ENCODE data around the gene PTPRC.

The PTPRC gene

DNA sequence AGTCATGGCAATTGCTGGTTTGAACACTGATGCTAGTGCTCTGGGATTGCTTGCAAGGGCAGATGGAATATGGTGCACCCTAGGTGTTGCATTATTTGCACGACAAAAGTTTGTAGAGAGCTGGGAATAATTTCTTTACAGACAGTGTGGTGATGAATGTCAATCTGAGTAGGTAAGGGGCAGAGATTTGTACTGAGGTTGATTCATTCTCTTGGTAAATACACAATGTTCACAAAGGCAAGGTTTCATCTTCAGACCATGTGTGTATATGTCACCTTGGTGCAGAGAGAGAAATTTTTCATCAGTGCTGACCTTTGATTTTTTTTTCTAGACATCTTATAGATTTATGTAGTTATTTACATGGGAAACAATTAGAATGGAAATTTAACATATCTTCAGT is 5.0 kb downstream of the PTPRC start:
- DNase-seq (ENCODE audit: low read depth in 2 of 2): no peak

DNA sequence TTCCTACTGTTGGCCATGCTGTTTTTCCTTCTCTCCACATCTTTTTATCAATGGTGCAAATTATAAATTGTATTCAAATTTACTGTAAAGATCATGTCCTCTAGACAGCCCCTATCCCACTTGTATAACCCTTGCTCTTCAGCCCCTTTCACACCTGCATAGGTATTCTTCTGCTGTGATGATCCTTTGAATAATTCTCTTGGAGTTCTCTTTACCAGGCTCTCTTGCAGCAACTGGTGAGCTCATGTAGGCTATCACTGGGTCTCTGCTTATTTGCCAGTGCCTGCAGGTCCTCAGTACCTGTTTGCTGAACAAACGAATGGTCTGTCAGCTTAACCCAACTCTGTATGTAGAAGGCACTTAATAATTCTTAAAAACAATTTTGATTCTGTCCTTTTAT is 8.2 kb downstream of the PTPRC start:
- DNase-seq (ENCODE audit: low read depth in 2 of 2): no peak

DNA sequence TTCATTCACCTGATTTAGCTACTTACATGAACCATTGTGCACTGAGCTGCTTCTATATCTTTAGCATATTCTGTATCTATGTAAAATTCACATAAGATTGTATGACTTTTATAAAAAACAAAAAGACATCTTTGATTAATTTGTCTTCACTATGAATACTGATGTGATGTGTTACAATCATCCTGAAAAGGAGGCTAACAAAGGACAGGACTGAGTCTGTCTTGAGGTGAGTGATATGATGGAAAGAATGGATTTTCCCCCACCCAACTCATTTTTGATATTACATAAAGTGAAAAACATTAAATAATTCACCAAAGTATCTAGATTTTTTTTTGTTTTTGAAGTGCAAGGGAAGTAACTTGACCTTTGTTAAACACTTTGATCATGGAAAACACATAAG is 9.8 kb downstream of the PTPRC start:
- no peak for DNase-seq (ENCODE audit: low read depth in 2 of 2)

DNA sequence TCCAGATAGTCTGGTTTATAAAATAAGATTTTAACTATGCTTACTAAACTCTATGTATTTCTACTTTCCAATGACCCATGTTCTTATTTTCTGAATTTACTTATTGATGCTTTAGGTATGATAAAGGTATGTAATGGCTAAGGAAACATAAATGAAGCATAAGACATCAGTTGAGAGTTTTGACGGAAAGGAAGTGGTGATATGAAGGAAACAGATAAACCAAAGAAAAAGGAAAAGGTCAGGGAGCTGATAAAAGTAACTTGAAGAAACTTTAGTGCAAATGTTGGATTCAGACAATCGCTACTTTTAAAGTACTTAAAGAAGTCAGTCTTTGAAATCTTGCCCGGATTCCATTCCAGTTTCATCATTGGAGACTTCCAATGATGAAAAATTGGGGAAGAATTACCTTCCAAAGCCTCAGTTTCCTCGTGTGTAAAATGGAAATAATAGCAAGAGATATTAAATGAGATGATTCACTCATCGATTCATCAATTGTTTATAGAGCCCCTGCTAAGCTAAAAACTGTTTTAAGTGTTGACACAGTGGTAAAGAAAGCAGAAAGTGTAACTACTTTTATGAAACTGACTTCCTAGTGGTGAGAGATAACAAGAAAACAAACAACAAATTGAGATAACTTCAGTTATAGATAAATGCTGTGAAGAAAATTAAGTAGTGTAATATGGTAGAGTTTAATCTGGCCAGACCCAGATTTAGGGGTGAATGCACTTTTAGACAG is 10.6 kb downstream of the PTPRC start:
- DNase-seq (ENCODE audit: low read depth in 2 of 2): no peak

DNA sequence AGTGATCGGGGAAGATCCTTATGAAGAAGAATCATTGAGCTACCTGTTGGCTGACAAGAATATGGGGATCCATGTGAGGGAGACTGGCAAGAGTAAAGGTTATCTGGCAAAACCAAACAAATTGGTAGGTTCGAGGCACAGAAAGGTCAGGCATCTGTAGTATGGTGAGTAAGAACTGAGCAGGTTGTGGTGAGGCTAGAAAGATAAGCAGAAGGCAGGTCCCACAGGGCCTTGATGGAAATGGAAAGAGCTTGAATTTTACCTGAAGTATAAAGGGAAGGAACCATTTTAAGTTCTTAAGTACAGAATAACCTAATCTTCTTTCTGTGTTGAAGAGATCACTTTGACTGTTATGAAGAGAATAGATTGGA is 11.1 kb downstream of the PTPRC start:
- DNase-seq (ENCODE audit: low read depth in 2 of 2): no peak

DNA sequence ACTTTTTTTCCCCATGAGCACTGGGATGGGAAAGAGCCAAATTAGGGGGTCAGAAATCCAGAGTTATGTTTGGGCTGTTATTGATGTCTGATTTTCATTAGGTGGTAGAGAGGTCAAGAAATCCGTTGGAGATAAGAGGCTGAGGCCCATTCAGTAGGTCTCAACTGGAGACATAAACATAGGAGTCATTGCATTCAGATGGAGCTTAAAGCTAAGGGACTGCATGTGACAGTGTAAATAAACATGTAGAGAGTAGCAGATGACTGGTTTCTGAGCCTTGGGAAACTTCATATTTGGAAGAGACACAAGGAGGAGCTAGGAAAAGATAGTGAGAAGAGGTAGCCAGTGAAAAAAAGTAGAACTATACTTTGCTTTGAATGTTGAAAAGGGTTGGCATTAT is 11.7 kb downstream of the PTPRC start:
- DNase-seq (ENCODE audit: low read depth in 2 of 2): no peak

DNA sequence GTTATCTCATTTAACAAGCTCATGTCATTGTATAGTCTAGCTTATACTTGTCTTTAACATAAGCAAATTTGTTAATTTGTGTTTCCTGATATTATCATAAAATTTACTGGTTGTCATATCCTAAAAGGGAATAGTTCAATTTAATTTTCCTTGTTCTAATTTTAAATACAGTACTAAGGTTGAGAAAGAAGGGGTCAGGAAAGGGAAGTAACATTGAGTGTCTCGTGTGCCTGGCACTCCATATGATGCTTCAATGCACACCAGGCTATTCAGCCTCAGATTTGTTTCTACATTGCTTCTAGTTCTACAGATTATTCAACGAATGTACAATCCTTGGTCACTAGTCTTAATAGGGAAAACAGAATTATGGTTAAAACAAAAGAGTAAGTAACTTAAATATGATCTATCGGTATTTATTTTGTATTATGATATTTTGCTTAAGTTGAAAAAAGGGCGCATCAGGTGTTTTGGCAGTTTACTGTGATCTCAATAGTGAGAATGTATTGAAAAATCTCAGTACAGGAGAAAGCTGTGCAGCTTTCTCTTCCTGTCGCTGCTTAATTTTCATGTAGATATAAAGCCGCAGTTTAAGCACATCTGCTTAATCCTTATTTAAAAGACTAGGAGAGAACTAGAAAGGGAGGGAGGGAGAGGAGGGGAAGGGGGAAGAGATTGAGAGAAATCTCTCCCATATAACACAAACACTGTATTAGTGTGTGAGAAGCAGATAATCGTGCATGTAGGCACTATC is 13.0 kb downstream of the PTPRC start:
- DNase-seq (ENCODE audit: low read depth in 2 of 2): no peak

DNA sequence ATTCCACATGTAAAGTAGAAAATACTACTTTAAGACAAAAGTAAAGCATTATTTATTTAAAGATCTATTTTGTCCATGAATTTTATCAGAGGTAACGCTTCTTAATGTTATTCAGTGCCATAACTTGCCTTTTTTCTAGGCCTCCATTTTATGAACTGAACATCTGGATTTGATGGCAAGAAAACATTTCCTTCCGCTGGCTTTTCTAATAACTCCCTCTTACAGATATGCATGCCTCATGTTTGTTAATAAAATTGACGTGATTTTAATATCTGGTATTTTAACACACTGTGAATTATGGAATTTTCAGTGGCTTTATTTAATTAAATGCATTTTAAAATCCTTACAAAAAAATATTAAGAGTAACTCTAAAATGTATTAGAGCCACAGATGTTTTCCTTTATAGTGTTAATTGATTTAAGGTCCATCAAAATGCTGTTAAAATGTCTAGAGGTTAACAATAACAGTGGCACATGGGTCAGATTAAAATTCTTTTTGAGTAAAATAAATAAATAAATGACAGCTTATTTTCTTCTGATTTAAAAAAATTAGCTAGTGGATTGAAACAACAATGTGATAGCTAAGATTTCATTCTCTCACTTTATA is 15.1 kb downstream of the PTPRC start:
- no peak for DNase-seq (ENCODE audit: low read depth in 2 of 2)

DNA sequence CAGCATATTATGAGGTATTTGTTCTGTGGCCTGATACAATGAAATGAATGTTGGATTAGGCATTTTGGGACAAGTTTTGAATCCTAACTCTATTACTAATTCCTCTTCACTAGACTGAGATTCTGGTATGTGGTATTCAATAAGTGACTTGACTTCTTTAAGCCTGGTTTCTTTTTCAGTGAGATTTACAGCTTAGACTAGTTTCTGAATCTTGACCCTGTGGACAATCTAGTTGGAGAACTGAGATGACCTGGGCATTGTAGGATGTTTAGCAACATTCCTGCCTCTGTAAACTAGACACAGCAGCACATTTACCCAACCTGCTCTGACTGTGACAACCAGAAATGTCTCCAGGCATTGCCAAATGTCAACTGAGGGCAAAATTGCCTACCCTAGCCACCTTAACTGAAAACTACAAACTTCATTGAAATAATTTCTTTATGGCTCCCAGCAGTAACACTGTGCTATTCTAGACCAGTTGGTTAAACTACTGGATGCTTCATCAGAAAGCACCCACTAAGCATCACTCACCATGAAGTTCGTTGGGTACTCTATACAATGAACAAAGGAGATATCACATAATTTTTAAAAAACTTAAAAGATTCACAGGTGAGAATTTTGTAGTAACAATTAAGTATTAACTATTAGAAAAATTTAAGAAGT is 16.8 kb downstream of the PTPRC start:
- DNase-seq (ENCODE audit: low read depth in 2 of 2): no peak

DNA sequence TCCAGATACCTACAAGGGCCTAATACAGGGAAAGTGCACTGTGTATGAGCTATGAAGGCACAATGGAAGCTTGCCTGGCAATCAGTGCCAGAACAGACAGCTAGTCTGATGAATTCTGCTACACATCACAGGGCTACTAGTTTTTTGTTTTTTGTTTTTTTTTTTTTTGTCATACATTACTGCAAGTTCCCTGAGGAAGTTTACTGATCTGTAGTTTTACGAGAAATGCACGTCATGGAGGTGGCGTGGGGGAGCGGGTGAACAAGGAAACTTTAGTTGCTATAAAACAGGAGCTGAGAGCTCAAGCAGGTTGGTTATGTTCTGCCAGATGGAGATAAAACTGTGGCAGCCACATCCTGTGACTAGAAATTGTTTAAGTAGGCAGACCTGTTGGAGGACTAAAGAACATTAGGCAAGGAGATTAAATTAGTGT is 17.7 kb downstream of the PTPRC start:
- DNase-seq (ENCODE audit: low read depth in 2 of 2): peak in 1 of 2 donors; percentile 48

DNA sequence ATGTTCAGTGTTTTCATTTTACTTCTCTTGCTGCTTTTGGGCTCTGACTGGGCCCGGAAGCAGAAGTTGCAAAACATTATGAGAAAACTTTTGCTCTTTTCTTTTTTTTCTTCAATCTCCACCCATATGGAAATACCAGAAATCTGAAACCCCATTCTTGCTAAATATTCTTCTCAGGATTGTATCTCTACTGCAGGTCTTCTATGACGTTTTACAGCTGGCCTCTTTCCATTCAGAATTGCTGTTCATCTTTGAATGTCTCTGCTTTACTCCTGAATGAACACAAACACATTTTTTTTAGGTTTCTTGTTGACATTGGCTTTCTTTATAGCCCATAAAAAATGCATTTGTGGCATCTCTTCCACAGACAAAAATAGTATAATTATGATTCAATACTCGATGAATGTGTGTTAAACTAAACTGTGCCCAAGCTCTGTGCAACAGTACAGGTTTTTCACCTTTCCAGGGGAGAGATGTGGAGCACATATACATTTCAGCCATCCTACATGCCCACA is 18.8 kb downstream of the PTPRC start:
- no peak for DNase-seq (ENCODE audit: low read depth in 2 of 2)

DNA sequence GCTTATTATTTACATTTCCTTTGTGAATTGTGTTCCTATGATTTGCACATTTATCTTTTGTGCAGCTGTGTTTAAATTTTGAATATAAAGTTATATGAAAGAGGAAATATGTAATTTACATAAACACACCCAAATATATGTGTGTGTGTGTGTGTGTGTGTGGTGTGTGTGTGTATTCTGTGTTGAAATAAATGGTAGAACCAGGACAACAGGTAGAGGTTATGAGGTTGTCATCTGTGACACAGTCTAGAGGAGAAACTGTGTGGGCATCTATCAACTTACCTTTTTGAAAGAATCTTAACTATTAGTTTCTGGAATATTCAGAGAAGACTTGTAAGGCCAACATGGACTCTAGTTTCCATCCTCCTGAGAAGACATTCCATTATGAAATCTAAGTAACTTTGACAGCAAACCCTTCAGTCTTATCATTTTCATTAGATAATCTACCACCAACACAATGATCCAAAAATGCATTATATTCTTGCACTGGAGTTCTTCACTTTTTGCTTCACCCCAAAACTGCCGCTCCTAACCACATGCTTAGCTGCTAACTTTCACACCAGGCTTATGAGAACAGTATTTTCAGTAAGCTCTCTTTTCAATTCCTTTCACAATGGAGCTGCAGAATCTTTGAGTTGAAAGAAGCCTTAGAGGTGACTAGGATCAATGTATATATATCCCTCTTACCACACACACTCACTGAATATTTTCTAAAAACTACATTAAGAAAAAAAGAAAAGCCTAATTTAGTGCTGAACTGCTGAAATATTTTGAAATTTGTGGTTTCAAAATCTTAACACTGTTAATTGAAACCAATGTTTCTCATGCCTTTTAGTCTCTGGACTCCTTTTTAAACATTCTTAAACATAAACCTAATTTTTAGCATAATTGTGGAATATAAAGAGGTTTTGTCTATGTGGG is 21.8 kb downstream of the PTPRC start:
- DNase-seq (ENCODE audit: low read depth in 2 of 2): no peak

DNA sequence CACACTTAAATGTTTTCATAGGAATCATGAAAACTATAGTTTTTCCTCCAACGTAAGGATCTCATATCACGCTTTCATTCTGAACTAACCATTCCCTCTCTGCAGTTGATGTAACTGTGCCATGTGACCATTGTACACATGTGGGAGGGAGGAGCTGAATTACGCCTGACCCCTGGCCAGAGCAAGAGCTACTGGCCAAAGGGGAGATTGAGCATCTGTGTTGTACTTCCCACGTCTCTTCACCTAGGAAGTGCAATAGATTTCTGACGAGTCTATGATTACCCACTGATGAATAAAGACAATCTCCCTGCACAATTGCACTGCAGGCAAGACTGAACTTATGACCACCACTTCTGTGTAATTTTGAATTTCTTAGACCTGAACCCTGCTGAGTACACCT is 24.0 kb downstream of the PTPRC start:
- no peak for DNase-seq (ENCODE audit: low read depth in 2 of 2)

DNA sequence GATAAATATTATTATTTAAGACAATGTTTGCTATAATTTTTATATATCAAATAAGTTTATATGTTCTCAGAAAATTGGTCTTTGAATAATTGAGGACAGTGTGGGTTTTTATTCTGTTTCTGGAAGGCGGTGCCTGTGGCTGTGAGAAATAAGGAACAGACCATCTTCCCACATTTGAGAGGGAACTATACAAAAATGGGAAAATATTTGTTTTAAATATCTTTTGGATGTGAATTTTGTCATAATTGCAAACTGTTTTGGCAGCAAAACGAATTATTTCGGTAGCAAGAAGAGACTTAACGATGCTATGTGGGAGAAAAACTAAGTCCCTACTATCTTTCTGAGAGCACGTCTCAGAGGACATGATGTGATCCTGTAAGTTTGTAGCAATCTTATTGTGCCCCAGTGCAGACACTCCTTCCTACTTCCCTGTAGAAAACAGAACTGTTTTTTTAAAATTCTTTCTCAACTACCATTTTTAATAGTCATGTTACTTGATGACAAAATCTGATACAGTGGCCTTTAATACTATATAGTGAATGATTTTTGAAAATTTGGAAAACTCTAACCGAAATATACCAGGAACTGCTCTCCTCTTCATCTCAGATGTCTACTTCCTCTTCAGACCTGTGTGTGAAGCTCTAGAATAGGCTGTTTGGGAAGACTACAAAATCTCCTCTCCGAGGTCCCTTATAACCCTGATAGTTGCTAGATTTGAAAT is 25.4 kb downstream of the PTPRC start:
- no peak for DNase-seq (ENCODE audit: low read depth in 2 of 2)

DNA sequence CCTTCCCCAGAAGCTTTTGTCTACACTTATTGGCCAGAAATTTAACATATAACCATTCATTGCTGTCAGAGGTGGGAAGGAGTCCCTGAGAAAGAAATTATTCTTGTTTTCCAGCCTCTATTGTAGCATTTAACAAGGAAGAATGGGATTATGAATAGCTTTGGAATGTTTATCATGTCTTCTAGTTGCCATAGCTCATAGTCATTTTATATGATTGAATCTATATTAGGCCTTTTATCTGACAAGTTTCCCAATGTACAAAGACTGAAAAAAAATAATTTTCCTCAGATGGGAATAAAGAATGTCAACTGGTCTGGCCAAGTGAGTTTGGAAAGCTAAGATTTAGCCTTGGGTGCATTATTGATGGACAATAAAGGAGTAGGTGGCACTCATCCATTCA is 28.3 kb downstream of the PTPRC start:
- no peak for DNase-seq (ENCODE audit: low read depth in 2 of 2)

DNA sequence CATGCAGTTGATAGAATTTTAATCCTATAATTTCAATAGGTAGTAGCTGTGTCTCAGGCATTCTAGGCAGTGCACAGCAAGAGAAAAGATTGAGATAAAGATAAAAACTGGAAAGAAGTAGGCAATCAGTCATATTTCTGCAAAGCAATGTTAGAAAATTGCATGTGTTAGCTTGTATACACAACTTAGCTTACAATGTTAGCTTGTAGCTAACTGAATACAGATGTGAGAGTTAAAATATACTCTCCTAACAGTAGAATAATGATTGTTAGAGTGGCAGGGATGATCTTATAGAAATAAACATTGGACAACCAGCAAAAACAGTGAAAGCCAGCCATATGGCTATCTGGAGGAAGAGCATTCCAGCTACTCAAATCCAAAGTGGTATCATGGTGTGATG is 29.0 kb downstream of the PTPRC start:
- no peak for DNase-seq (ENCODE audit: low read depth in 2 of 2)

DNA sequence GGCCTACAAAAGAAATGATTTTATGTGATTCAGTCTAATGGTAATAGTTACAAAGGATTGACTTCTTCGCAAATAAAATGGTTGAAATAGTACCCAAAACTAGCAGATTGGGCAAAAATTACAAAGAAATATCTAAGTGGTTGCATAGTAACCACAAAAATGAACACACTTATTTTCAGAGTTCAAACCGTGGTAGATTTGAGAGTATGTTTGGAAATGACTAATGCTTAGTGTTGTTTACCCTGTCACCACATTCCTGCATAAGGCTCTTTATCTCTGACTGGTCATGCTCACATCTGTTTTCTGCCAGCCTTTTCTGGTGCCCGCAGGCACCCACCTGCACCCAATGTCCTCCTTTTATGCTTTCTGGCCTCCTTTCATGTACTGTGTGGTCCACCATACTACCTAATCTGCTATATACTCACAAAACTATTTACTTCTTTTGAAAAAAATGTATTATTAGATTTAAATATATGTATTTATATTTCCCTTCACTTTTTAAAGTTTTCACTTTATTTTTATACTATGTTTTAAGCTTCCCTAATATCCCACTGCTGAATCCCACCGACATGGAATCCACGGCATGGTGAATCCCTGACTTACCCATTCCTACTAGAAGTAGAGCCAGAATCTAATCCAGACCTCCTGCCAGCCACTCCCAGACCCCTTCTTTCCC is 30.3 kb downstream of the PTPRC start:
- no peak for DNase-seq (ENCODE audit: low read depth in 2 of 2)

DNA sequence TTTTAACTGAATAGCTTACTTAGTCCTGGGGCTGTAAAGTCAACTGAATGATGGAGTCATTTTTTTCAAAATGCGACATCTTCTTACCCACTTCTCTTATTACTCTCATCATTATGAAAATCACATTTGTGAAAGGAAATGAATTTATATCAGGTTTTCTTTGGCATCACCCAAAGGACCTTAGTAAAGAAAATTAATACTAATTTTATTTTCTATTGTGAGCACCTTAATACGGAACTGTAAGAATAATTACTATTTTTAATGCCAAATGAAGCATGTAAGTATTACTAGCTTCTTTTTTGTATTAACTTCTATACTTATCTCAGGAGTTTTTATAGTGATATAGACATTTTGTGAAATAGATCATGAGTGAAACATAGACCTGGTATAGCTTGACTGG is 30.9 kb downstream of the PTPRC start:
- no peak for DNase-seq (ENCODE audit: low read depth in 2 of 2)

DNA sequence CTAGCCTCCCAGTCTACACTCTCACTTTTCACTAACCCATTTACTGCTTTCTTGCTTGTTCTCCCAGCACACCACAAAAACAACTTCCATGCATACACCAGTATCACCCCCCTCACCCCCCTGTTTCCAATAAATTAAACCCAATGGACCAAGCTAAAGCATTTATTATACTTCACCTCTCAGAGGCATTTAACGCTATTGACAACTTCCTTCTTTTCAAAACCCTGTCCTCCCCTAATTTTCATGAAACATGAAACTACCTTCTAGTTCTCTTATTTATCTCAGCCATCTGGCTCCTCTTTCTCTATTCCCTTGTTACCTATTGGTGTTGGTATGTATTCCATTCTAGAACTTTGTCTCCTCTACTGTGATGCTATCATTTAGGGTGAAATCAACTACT is 32.3 kb downstream of the PTPRC start:
- DNase-seq (ENCODE audit: low read depth in 2 of 2): no peak

DNA sequence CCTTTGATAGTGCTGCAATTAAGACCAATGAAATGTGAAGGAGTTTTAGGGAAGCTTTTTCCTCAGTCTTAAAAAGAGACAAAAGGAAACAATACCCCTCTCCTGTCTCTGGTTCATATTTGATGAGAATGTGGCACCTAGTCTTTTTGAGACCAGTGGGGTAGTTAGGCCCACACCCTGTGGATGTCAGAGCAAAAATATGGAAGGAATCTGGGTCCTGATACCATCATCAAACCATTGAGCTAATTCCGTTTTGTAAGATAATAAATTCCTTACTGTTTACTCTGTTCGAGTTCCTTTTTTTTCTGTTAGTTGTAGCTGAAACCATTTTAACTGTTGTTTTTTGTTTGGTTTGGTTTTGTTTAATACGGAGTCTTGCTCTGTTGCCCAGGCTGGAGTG is 33.3 kb downstream of the PTPRC start:
- no peak for DNase-seq (ENCODE audit: low read depth in 2 of 2)
